ENCODE results near the gene C19orf18.
"Not testable (repeated sequence)": the region's sequence is repeated elsewhere in the genome, so short reads cannot be mapped to it uniquely, and the experiment has no call there.

The C19orf18 gene

DNA sequence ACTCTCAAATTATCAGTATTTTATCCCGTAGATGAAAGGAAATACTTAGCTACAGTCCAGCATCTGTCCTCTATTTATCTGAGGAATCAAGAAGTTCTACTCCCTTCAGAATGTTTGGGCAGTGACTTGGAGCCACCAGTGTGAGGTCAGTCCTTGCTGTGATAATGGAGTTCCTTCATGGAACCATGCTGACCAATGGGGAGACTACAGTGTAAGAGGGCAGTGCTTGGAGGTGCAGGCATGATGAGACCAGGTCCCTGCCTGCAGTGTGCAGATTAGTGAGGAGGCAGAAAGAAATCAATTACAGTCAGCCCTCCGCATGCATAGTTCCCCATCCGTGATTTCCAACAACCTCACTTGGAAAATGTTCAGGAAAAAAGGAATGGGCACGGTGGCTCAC is at the start of gene C19orf18:
Gene C19orf18, minus strand, starts transcription at position 101 of the 400 bp plus-strand sequence. CDS start 102 bp downstream, outside the sequence.
- in situ Hi-C loops (cut with MboI; ENCODE audit: low sequenced_read_pairs) = no loop called here

GRCh38 chr19:58022283-58022660 is 47.9 kb upstream of the C19orf18 start:
- in situ Hi-C loops (cut with MboI; ENCODE audit: low sequenced_read_pairs) = no loop called here

DNA sequence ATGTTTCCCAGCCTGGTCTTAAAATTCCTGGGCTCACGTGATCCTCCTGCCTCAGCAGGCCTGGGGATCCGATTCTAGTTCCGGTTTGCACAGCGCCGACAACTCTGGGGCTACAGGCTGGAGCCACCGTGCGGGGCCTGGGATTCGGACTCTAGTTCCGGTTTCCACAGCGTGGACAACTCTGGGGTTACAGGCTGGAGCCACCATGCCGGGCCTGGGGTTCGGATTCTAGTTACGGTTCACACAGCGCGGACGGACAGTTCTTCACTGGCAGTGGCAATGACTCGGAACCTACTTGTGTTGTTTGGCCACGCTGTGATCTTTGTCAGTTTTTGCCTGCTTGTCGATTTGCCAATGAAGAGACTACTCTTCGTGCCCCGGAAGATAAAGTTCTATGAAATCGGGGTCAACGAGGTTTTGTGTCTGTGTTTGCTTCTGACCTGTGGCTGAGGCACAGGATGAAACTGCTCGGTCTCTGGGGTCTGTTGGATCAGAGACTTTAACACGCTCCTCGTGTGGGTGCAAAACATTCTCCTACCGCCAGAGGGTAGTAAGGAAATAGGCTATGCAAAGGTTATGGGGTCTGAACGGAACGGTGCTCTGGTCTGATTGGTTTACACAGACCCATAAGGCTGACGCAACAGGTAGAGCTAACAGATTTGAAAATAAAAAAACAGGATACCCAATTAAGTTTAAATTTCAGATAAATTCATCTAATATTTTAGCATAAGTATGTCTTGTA is 47.4 kb upstream of the C19orf18 start:
- in situ Hi-C loops (cut with MboI; ENCODE audit: low sequenced_read_pairs) = no loop called here

- in situ Hi-C loops (cut with MboI; ENCODE audit: low sequenced_read_pairs) = no loop called here
Measured at GRCh38 chr19:58020129-58020528, 45.8 kb upstream of the C19orf18 start.

DNA sequence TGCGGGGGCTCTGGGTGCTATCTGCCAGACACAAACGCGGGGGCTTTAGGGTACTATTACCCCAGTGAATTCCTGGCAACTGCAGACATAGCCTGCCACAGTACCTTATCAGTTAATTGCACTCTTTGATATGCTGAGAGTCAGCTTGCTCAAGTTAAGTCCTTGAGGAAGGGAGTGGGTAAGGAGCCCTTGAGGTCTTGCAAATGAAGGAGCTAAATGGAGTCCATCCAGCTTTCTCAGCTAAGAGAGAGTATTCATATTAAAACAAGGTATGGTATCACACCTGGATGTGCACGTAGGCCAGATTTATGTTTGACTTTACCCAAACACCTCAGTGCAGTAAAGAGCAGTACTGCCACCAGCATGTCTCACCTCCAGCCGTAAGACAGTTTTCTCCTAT is 39.8 kb upstream of the C19orf18 start:
- in situ Hi-C loops (cut with MboI; ENCODE audit: low sequenced_read_pairs) = no loop called here

- in situ Hi-C loops (cut with MboI; ENCODE audit: low sequenced_read_pairs) = no loop called here
Measured at GRCh38 chr19:58010507-58010906, 36.2 kb upstream of the C19orf18 start.

DNA sequence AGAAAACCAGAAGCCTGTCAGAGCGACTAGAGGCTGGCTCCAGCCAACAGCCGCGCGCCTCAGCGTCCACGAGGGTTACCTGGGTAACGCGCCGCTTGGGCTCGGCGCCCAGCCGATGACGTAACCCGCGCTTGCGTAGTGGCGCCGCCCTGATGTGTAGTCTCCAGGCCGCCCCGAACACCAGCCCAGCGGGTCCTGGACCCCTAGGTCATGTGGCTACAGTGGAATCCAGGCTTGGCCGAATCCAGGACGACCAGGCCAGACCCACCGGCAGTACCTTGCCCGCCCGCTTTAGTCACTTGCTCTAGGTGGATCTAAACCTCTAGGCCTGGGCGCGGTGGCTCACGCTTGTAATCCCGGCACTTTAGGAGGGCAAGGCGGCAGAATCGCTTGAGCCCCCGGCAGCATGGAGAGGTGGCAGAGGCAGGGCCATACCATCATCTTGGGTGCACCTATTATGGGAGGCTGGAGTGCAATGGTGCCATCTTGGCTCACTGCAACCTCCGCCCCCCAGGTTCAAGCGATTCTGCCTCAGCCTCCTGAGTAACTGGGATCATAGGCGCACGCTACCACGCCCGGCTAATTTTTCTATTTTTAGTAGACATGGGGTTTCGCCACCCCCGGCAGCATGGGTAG is 35.5 kb upstream of the C19orf18 start:
- in situ Hi-C loops (cut with MboI; ENCODE audit: low sequenced_read_pairs) = no loop called here

- in situ Hi-C loops (cut with MboI; ENCODE audit: low sequenced_read_pairs) = no loop called here
Measured at GRCh38 chr19:58009301-58009665, 34.9 kb upstream of the C19orf18 start.

DNA sequence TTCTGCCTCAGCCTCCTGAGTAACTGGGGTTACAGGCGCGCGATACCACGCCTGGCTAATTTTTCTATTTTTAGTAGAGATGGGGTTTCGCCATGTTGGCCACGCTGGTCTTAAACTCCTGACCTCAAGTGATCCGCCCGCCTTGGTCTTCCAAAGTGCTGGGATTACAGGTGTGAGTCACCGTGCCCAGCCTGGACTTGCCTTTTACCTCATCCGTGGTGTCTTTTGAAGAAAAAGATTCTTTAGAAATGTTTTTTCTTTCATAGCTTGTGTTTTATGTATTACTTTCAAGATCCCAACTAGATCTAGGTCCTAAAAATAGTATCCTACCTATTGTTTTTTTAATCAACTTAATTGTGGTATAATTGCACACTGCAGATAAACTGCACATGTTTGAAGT is 34.5 kb upstream of the C19orf18 start:
- in situ Hi-C loops (cut with MboI; ENCODE audit: low sequenced_read_pairs) = not testable (repeated sequence)

DNA sequence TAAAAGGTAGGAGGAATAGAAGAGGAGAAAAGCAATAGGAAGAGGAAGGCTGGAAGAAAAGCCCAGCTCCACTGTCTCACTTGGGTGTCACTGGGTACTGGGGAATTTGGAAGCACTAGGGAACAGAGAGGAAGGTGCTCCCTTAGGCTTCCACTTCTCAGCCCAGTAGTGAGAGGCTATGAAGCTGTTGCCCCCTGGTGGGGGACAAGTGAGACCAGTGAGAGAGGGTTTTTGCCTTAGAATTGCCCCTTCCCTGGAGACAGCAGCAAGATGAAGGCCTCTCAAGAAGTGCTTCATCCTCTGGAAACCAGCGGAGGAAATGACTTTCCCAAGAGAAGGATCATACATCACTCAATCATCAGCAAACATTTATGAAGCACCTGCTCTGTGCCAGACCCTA is 33.0 kb upstream of the C19orf18 start:
- in situ Hi-C loops (cut with MboI; ENCODE audit: low sequenced_read_pairs) = no loop called here

- in situ Hi-C loops (cut with MboI; ENCODE audit: low sequenced_read_pairs) = no loop called here
Measured at GRCh38 chr19:58003174-58003828, 29.0 kb upstream of the C19orf18 start.

DNA sequence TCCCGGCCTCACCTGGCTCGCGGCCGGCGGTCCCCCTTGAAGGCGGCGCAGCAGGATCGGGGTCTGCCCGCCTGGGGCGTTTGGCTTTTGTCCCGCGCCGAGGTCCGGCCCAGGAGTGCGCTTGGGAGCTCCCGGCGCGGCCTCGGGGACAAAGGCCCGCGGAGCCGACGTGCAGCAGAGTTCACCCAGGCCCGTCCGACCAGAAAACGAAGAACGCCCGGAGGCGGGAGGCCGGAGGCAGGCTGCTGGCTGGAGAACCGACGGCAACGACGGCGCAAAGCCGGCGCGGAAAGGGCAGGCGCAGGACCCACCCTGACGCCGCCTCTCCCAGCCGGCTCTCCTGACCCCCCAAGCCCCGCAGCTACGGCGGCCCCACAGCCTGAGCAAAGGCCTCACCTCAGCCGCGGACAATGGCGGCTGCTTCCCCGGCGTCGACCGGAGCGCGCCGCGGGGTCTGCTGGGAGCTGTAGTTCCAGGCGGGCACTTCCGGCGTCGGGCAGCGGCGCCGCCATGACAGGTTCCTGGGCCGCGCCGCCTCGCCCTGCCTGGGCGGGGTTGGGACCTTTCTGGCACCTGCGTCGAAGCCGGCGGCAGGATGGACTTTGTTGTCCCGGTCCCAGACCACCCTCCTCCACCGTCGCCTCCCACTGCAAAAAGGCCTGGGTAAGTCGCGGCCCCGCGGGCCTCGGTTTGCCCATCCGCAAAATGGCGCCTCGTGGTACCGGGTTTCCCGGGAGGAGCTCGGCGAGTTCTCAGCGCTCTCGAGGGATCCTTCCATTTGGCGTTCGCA is 28.2 kb upstream of the C19orf18 start, which contains the start of gene ZNF606:
Gene ZNF606, minus strand, starts transcription at position 437 of the 790 bp plus-strand sequence. CDS start 1,501 bp downstream, outside the sequence.
- in situ Hi-C loops (cut with MboI; ENCODE audit: low sequenced_read_pairs) = no loop called here

- in situ Hi-C loops (cut with MboI; ENCODE audit: low sequenced_read_pairs) = no loop called here
Measured at GRCh38 chr19:58001895-58002369, 27.6 kb upstream of the C19orf18 start.

DNA sequence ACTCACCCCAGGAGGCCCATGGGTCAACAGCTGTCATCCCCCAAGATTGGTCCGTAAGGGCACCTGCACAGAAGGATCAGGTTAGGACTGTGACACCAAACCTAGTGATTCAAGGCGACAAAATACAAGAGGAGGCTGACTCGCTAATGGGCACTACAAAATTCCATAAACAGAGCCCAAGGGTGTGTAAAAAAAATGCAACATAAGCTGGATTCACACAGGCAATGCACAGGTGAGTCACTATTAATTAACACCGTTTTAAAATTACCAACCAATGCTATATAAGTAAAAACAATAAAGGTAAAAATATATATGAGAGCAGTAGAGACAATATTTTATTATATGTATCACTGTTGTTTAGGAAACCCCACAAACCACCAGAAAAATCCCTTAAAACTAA is 26.3 kb upstream of the C19orf18 start:
- in situ Hi-C loops (cut with MboI; ENCODE audit: low sequenced_read_pairs) = no loop called here

DNA sequence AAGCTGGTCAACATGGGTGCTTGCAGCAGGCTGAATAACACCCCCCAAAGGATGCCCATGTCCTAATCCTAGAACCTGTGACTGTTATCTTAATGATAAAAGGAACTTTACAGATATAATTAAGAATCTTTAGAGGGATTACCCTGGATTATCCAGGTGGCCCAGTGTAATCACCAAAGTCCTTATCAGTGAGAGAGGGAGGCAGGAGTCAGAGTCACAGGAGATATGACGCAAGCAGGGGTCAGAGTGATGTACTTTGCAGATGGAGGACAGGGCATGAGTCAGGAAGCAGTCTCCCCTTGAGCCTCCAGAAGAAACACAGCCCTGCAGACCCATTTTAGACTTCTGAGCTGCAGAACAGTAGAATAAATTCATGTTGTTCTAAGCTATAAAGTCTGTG is 18.5 kb upstream of the C19orf18 start:
- in situ Hi-C loops (cut with MboI; ENCODE audit: low sequenced_read_pairs) = no loop called here

GRCh38 chr19:57978586-57979289 is 4.4 kb upstream of the C19orf18 start:
- in situ Hi-C loops (cut with MboI; ENCODE audit: low sequenced_read_pairs) = no loop called here

GRCh38 chr19:57964761-57965160 is 9.6 kb downstream of the C19orf18 start:
- in situ Hi-C loops (cut with MboI; ENCODE audit: low sequenced_read_pairs) = no loop called here

DNA sequence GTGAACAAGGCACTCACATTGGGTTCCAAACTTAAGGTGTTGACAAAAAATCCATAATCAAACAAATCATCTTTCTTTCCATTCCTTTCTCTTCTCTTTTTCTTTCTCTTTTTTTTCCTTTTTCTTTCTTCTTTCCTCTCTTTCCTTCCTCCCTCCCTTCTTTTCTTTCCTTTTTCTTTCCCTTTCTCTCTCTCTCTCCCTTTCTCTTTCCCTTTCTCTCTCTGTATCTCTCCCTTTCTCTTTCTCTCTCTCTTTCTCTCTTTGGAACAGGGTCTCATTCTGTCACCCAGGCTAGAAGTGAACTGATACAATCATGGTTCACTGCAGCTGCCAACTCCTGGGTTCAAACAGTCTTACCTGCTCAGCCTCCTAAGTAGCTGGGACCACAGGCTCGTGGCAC is 12.5 kb downstream of the C19orf18 start:
- in situ Hi-C loops (cut with MboI; ENCODE audit: low sequenced_read_pairs) = no loop called here

GRCh38 chr19:57954996-57955395 is 19.3 kb downstream of the C19orf18 start:
- in situ Hi-C loops (cut with MboI; ENCODE audit: low sequenced_read_pairs) = no loop called here

- in situ Hi-C loops (cut with MboI; ENCODE audit: low sequenced_read_pairs) = no loop called here
Measured at GRCh38 chr19:57949702-57950101, 24.6 kb downstream of the C19orf18 start.

Measured in HL-60/S4 treated with phorbol 12-myristate 13-acetate at 8.2 ng/mL for 4 days and 3 days (cell line).